Hematopoietic multipotent progenitor cell treated with erythropoietin and hydrocortisone succinate and interleukin-3 and kit ligand, for 4 days (in vitro differentiated cells): ENCODE results near the gene KBTBD13.
A peak's percentile ranks its signal among the peaks of the same experiment; 100 is the strongest.

Experiments used
- DNase-seq: peaks from one replicate; pipeline ENCODE4 v3.0.0-alpha.2; 2015

The KBTBD13 gene

GRCh38 chr15:65052956-65053355, 23.6 kb upstream of the KBTBD13 start:
- DNase-seq = no peak

- DNase-seq = peak; percentile 85
Observed at GRCh38 chr15:65054333-65055200, 22.0 kb upstream of the KBTBD13 start.

- peak; percentile 60 for DNase-seq
Observed at GRCh38 chr15:65055201-65055870, 21.2 kb upstream of the KBTBD13 start.

GRCh38 chr15:65056106-65056505, 20.4 kb upstream of the KBTBD13 start:
- DNase-seq = no peak

- DNase-seq = no peak
Observed at GRCh38 chr15:65056868-65057548, 19.5 kb upstream of the KBTBD13 start.

GRCh38 chr15:65057549-65057940, 19.0 kb upstream of the KBTBD13 start:
- DNase-seq = no peak

GRCh38 chr15:65058394-65059368, 17.9 kb upstream of the KBTBD13 start:
- DNase-seq = no peak

GRCh38 chr15:65059369-65059750, 17.2 kb upstream of the KBTBD13 start:
- DNase-seq = no peak

GRCh38 chr15:65059931-65060596, 16.5 kb upstream of the KBTBD13 start:
- DNase-seq = no peak

- no peak for DNase-seq
Observed at GRCh38 chr15:65060641-65061397, 15.7 kb upstream of the KBTBD13 start.

- DNase-seq = no peak
Observed at GRCh38 chr15:65062061-65062460, 14.5 kb upstream of the KBTBD13 start.

- no peak for DNase-seq
Observed at GRCh38 chr15:65062726-65063125, 13.8 kb upstream of the KBTBD13 start.

GRCh38 chr15:65066001-65066634, 10.4 kb upstream of the KBTBD13 start:
- DNase-seq = no peak

GRCh38 chr15:65066635-65067316, 9.8 kb upstream of the KBTBD13 start:
- DNase-seq = no peak

GRCh38 chr15:65067317-65067644, 9.3 kb upstream of the KBTBD13 start:
- no peak for DNase-seq

GRCh38 chr15:65067645-65068402, 8.7 kb upstream of the KBTBD13 start, which contains the start of gene RASL12:
TSS of gene RASL12 (minus strand) at chr15:65067991. CDS start at chr15:65067835, 156 bp downstream.
- DNase-seq = no peak

- no peak for DNase-seq
Observed at GRCh38 chr15:65068403-65068788, 8.2 kb upstream of the KBTBD13 start.

GRCh38 chr15:65069179-65069578, 7.4 kb upstream of the KBTBD13 start:
- DNase-seq = no peak
